GM23248 (cell line): ENCODE measurements around the gene STK32B. TPM values are rescaled to one million over a fixed set of nuclear protein-coding genes. Genes with fewer than 3 reads are reported as not detected.

ENCODE experiments used
- DNase-seq: peaks from one replicate; pipeline ENCODE4 v3.0.0-alpha.2; 2015
- H2AFZ ChIP-seq: fragments of 200-600 bp; sonication (generic); 2 replicates; pipeline ENCODE4 v1.6.1; 2016; ENCODE audit warnings: antibody characterized with exemption
- H3F3A ChIP-seq: fragments of 200-600 bp; sonication (generic); 2 replicates; pipeline ENCODE4 v1.6.1; 2016; ENCODE audit warnings: mild to moderate bottlenecking, antibody characterized with exemption, mixed run types; ENCODE audit not compliant: insufficient read depth
- H3K27ac ChIP-seq: fragments of 200-600 bp; sonication (generic); 2 replicates; pipeline ENCODE4 v1.5.1; 2016; ENCODE audit warnings: mild to moderate bottlenecking
- H3K27me3 ChIP-seq: fragments of 200-600 bp; sonication (generic); replicated peaks from 2 replicates; pipeline ENCODE4 v1.6.1; 2016; ENCODE audit warnings: mild to moderate bottlenecking; ENCODE audit not compliant: insufficient read depth
- H3K36me3 ChIP-seq: fragments of 200-600 bp; sonication (generic); 2 replicates; pipeline ENCODE4 v1.6.1; 2016; ENCODE audit warnings: low read depth, mild to moderate bottlenecking
- H3K4me1 ChIP-seq: fragments of 200-600 bp; sonication (generic); 2 replicates; pipeline ENCODE4 v1.6.1; 2016; ENCODE audit warnings: mild to moderate bottlenecking; ENCODE audit not compliant: insufficient read depth
- H3K4me2 ChIP-seq: fragments of 200-600 bp; sonication (generic); one replicate; pipeline ENCODE4 v1.6.1; 2016; ENCODE audit warnings: mild to moderate bottlenecking; ENCODE audit not compliant: unreplicated experiment
- H3K4me3 ChIP-seq: fragments of 200-600 bp; sonication (generic); 2 replicates; pipeline ENCODE4 v1.5.1; 2016; ENCODE audit warnings: mild to moderate bottlenecking
- H3K79me2 ChIP-seq: fragments of 200-600 bp; sonication (generic); 2 replicates; pipeline ENCODE4 v1.6.1; 2016; ENCODE audit warnings: mild to moderate bottlenecking; ENCODE audit not compliant: insufficient read depth
- H3K9ac ChIP-seq: fragments of 200-600 bp; sonication (generic); 2 replicates; pipeline ENCODE4 v1.6.1; 2016; ENCODE audit warnings: mild to moderate bottlenecking
- H3K9me2 ChIP-seq: fragments of 200-600 bp; sonication (generic); 2 replicates; pipeline ENCODE4 v1.6.1; 2016; ENCODE audit warnings: mixed run types, mild to moderate bottlenecking, moderate library complexity; ENCODE audit not compliant: insufficient read depth
- H3K9me3 ChIP-seq: fragments of 200-600 bp; sonication (generic); one replicate; pipeline ENCODE4 v1.6.1; 2017; ENCODE audit warnings: low read depth
- H4K20me1 ChIP-seq: fragments of 200-600 bp; sonication (generic); 2 replicates; pipeline ENCODE4 v1.6.0; 2016; ENCODE audit not compliant: insufficient read depth
- EZH2 ChIP-seq: fragments of 200-600 bp; sonication (generic); IDR thresholded peaks from 2 replicates; pipeline ENCODE4 v1.6.1; 2018; ENCODE audit warnings: antibody characterized with exemption, mild to moderate bottlenecking; ENCODE audit not compliant: insufficient read depth, poor library complexity, severe bottlenecking
- EZH2phosphoT487 ChIP-seq: fragments of 200-600 bp; sonication (generic); IDR thresholded peaks from 2 replicates; pipeline ENCODE4 v1.6.1; 2018; ENCODE audit warnings: antibody characterized with exemption, moderate library complexity, mild to moderate bottlenecking, low read depth; ENCODE audit not compliant: insufficient read depth
- WGBS, 2 experiments: methylation state at CpG; one replicate each; pipeline ENCODE4 v1.1.6; 2015 to 2017; ENCODE audit warnings: low lambda C conversion rate in 2 of 2, low coverage in 1 of 2; ENCODE audit errors: missing lambda C conversion rate in 2 of 2; 5-methylcytosine and 5-hydroxymethylcytosine counted together
- in situ Hi-C: fragments of 300-500 bp; cut with MboI; formaldehyde crosslinking; loops from 2 replicates; pipeline ENCODE4 v1.15.0; 2020
- polyA plus RNA-seq: library from polyadenylated mRNA; unstranded; fragments of >200 nt; fragmentation: Nextera tagmentation; extraction: Ambion mirVana; gene quantifications from 2 replicates; pipeline ENCODE4 v1.2.1, GENCODE V29; 2016
- total RNA-seq: library from RNA; depleted of rRNA; stranded (reverse); fragments of >200 nt; shearing (Covaris generic); gene quantifications from 2 replicates; pipeline ENCODE4 v1.2.3, GENCODE V29; 2014

STK32B gene
- total and polyA plus RNA-seq, 2 experiments from 2014 or later, result 4.9 to 6.1 TPM

- H3K9me3 ChIP-seq, result no peaks in the 10 kb centered on the region
- no peak for TF ChIP-seq EZH2phosphoT487
- no peak for TF ChIP-seq EZH2
- DNase-seq, result no peak
- WGBS, 2 experiments, result 67 to 80% methylated on average over 5 of the region's 5 CpGs
- H3K4me2 ChIP-seq, result no peak overlapping the region
- H3K27ac ChIP-seq, result no peak overlapping the region
- H3K27me3 ChIP-seq, result no peaks in the 10 kb centered on the region
- H3K9ac ChIP-seq, result no peak overlapping the region
- H3K36me3 ChIP-seq, result no peaks in the 10 kb centered on the region
- H3K4me3 ChIP-seq, result no peak overlapping the region
- no peaks in the 10 kb centered on the region for H3F3A ChIP-seq
- in situ Hi-C loops, result loop anchor here (25.0 kb wide), 2 partner anchors 439 to 639 kb away; no protein-coding TSS in a partner anchor
- H2AFZ ChIP-seq, result no peak overlapping the region
- no peaks in the 10 kb centered on the region for H3K4me1 ChIP-seq
- no peaks in the 10 kb centered on the region for H3K79me2 ChIP-seq
- no peaks in the 10 kb centered on the region for H4K20me1 ChIP-seq
- H3K9me2 ChIP-seq, result no peaks in the 10 kb centered on the region
Observed at GRCh38 chr4:5126231-5126630, 75.0 kb downstream of the STK32B start.

DNA sequence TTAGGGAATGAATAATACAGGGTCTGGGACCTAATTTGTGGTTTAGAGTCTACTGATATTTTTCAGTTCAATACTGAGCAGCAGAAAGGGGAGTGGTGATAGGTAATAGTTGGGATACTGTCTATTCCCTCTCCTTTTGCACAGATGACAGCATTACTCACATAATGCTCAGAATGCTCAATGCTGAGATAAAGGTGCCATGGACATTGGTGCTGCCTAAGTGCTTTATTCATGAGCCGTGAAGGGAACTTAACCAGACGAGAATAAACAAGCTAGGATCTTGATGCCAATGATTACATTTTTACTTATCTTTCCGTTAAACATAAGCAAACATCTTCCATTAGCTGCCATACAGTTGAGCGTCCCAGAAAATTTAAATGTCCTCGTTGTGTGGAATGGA, 75.6 kb downstream of the STK32B start:
- no peaks in the 10 kb centered on the region for H3K27me3 ChIP-seq
- TF ChIP-seq EZH2 (no peak), EZH2phosphoT487 (no peak)
- no peak overlapping the region for H2AFZ ChIP-seq
- no peak overlapping the region for H3K9ac ChIP-seq
- no peaks in the 10 kb centered on the region for H3K4me1 ChIP-seq
- no peaks in the 10 kb centered on the region for H3K36me3 ChIP-seq
- WGBS, 2 experiments, result 60 to 61% methylated on average over 5 of the region's 5 CpGs
- H3F3A ChIP-seq, result no peaks in the 10 kb centered on the region
- no peaks in the 10 kb centered on the region for H3K9me3 ChIP-seq
- in situ Hi-C loops, result loop anchor here (25.0 kb wide), 2 partner anchors 440 to 640 kb away; no protein-coding TSS in a partner anchor
- H3K4me3 ChIP-seq, result no peak overlapping the region
- no peaks in the 10 kb centered on the region for H4K20me1 ChIP-seq
- H3K27ac ChIP-seq, result no peak overlapping the region
- H3K9me2 ChIP-seq, result no peaks in the 10 kb centered on the region
- H3K4me2 ChIP-seq, result no peak overlapping the region
- DNase-seq, result no peak
- H3K79me2 ChIP-seq, result no peaks in the 10 kb centered on the region

DNA sequence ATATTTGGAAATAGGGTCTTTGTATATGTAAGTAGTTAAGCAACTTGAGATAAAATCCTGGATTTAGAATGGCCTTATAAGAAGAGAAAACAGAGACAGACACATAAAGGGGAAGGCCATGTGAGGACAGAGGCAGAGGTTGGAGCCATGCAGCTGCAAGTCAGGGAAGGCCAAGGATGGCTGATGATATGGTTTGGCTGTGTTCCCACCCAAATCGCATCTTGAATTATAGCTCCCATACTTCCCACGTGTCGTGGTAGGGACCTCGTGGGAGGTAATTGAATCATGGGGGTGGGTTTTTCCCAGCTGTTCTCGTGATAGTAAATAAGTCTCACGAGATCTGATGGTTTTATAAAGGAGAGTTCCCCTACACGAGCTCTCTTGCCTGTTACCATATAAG, 76.3 kb downstream of the STK32B start:
- H3K79me2 ChIP-seq, result no peaks in the 10 kb centered on the region
- H3K27ac ChIP-seq, result no peak overlapping the region
- H3K9me3 ChIP-seq, result no peaks in the 10 kb centered on the region
- no peak overlapping the region for H3K4me3 ChIP-seq
- no peaks in the 10 kb centered on the region for H3K9me2 ChIP-seq
- no peak for TF ChIP-seq EZH2phosphoT487
- TF ChIP-seq EZH2, result no peak
- no peaks in the 10 kb centered on the region for H3K36me3 ChIP-seq
- no peak overlapping the region for H3K9ac ChIP-seq
- no peaks in the 10 kb centered on the region for H3K4me1 ChIP-seq
- in situ Hi-C loops, result loop anchor here (25.0 kb wide), 2 partner anchors 440 to 640 kb away; no protein-coding TSS in a partner anchor
- no peaks in the 10 kb centered on the region for H3K27me3 ChIP-seq
- H3F3A ChIP-seq, result no peaks in the 10 kb centered on the region
- no peak overlapping the region for H3K4me2 ChIP-seq
- DNase-seq, result no peak
- no peak overlapping the region for H2AFZ ChIP-seq
- H4K20me1 ChIP-seq, result no peaks in the 10 kb centered on the region
- 52 to 70% methylated on average over 7 of the region's 7 CpGs for WGBS, 2 experiments

GRCh38 chr4:5128569-5128968, 77.3 kb downstream of the STK32B start:
- Histone ChIP-seq H4K20me1 (no peaks in the 10 kb centered on the region), H3K4me2 (no peak overlapping the region), H3K36me3 (no peaks in the 10 kb centered on the region), H3K27ac (no peak overlapping the region), H3K4me3 (no peak overlapping the region), H2AFZ (no peak overlapping the region), H3F3A (no peaks in the 10 kb centered on the region), H3K27me3 (no peaks in the 10 kb centered on the region), H3K79me2 (no peaks in the 10 kb centered on the region), H3K9me3 (no peaks in the 10 kb centered on the region), H3K9ac (no peak overlapping the region), H3K9me2 (no peaks in the 10 kb centered on the region), H3K4me1 (no peaks in the 10 kb centered on the region)
- 36 to 38% methylated on average over 5 of the region's 5 CpGs for WGBS, 2 experiments
- in situ Hi-C loops, result loop anchor here (25.0 kb wide), 2 partner anchors 441 to 641 kb away; no protein-coding TSS in a partner anchor
- DNase-seq, result no peak
- TF ChIP-seq EZH2 (no peak), EZH2phosphoT487 (no peak)

DNA sequence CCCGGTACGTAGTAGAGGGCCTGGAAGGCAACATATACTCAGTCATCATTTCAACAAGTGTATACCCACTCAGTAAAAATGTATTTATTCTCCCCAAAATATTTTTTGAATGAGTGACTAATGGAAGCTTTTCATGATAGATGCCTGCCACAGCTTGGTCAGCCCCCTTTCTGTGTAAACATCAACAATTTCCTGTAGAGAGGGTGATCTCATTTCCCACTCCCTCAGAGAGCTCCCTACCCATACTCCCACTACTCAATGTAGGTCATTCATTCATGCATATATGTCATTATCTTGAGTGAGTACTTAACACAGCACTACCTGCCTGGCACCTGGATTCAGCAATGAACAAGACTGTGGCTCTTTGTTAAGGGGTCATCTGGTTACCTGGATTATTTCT, 81.9 kb downstream of the STK32B start:
- Histone ChIP-seq H2AFZ (no peak overlapping the region), H3K4me3 (no peak overlapping the region), H4K20me1 (no peaks in the 10 kb centered on the region), H3K9ac (no peak overlapping the region), H3K9me3 (no peaks in the 10 kb centered on the region), H3K4me1 (no peaks in the 10 kb centered on the region), H3K4me2 (no peak overlapping the region), H3K9me2 (no peaks in the 10 kb centered on the region), H3K27ac (no peak overlapping the region), H3K79me2 (no peaks in the 10 kb centered on the region), H3K27me3 (no peaks in the 10 kb centered on the region), H3K36me3 (no peaks in the 10 kb centered on the region), H3F3A (no peaks in the 10 kb centered on the region)
- in situ Hi-C loops, result loop anchor here (25.0 kb wide), 2 partner anchors 446 to 646 kb away; no protein-coding TSS in a partner anchor
- no peak for DNase-seq
- WGBS, 2 experiments, result 89 to 96% methylated on average over 2 of the region's 2 CpGs
- TF ChIP-seq EZH2phosphoT487 (no peak), EZH2 (no peak)
